HepG2 (cell line): ENCODE results near the gene USP7. TPM values are rescaled to one million over a fixed set of nuclear protein-coding genes. Genes with fewer than 3 reads are reported as not detected.
A peak's percentile ranks its signal among the peaks of the same experiment; 100 is the strongest.

Experiments
- HNF4G ChIP-seq, 2 experiments: sonication (generic) in 1 of 2; formaldehyde crosslinking in 1 of 2; IDR thresholded peaks; 2 replicates each; pipeline versions ENCODE4 v1.4.0 to v1.6.1; 2011 to 2020; ENCODE audit warnings: borderline replicate concordance in 2 of 2, low read depth in 2 of 2, mild to moderate bottlenecking in 2 of 2, low read length in 1 of 2, missing genetic modification reagents in 1 of 2, moderate library complexity in 1 of 2
- NCOR1 ChIP-seq: fragments of 200-600 bp; sonication (generic); IDR thresholded peaks from 2 replicates; pipeline ENCODE4 v1.7.0; 2017; ENCODE audit warnings: antibody characterized with exemption, low read length, borderline replicate concordance
- ZBTB42 ChIP-seq: sonication (generic); formaldehyde crosslinking; IDR thresholded peaks from 2 replicates; pipeline ENCODE4 v1.5.0; 2020; ENCODE audit warnings: mild to moderate bottlenecking, missing genetic modification reagents
- ZNF562 ChIP-seq: sonication (generic); formaldehyde crosslinking; IDR thresholded peaks from 2 replicates; pipeline ENCODE4 v1.8.0; 2022; ENCODE audit warnings: missing genetic modification reagents, borderline replicate concordance
- polyA plus RNA-seq, 8 experiments: library from polyadenylated mRNA; depleted of rRNA in 3 of 8; stranded (reverse) in 7 of 8; unstranded in 1 of 8; fragments of >200 nt; fragmentation: Illumina TruSeq in 4 of 8; extraction: Trizol in 4 of 8; gene quantifications; 2 replicates each; pipeline versions ENCODE4 v1.2.1 to v1.2.3, GENCODE V29; 2011 to 2016; ENCODE audit warnings: low read depth in 4 of 8, missing spikeins in 1 of 8, mixed read lengths in 1 of 8; ENCODE audit not compliant: insufficient read depth in 1 of 8
- total RNA-seq, 5 experiments: library from RNA; depleted of rRNA; stranded (reverse); fragments of >200 nt; fragmentation: Illumina TruSeq; extraction: Trizol; gene quantifications; 2 replicates each; pipeline ENCODE4 v1.2.3, GENCODE V29; 2016; ENCODE audit warnings: low read depth in 1 of 5
- TF ChIP-seq, protein P1 (sequence below): sonication (generic); formaldehyde crosslinking; IDR thresholded peaks from 2 replicates; pipeline ENCODE4 v1.4.0; 2020; ENCODE audit warnings: low read depth, mild to moderate bottlenecking, missing genetic modification reagents
- TF ChIP-seq, protein P2 (sequence below), 2 experiments: fragments of 450-650 bp in 1 of 2; sonication (generic) in 1 of 2; formaldehyde crosslinking in 1 of 2; IDR thresholded peaks; 2 replicates each; pipeline versions ENCODE4 v1.6.1 to v1.8.0; 2016 to 2022; ENCODE audit warnings: antibody characterized with exemption in 1 of 2, mild to moderate bottlenecking in 1 of 2, missing genetic modification reagents in 1 of 2
- TF ChIP-seq, protein P3 (sequence below): sonication (generic); formaldehyde crosslinking; IDR thresholded peaks from one replicate; pipeline ENCODE4 v1.5.1; 2020; ENCODE audit warnings: mild to moderate bottlenecking, missing genetic modification reagents; ENCODE audit errors: not compliant biosample characterization

USP7 gene
- total and polyA plus RNA-seq, 2 of the 13 experiments (the other 11 are each of a cell fraction or from before 2014, with no cell fraction given), result 52.5 to 173 TPM

DNA sequence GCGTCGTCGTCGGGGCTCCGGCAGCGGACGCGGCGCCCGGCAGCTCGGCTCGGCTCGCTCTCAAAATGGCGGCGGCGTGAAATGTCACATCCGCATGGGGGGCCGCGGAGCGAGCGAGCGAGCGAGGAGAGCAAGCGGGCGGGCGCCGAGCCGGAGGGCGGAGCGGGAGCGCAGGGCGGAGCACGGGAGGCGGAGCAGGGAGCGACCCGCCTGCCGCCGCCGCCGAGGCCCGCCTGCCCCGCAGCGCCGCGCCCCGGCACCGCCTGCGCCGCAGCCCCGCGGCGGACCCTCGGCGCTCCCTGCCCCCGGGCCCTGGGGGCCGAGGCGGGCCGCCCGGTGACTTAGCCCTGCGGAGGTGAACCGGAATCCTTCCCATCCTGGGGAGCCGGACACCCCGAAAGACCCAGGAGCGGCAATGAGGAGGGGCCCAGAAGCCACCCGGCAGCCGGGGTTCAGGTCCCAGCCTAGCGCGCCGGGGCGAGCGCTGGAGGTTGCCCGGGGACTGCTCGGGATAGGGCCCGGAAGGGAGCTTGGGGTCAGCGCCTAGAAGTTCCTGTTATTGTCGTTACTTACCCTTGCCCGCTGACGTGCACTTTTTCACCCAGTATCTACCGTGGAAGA, at the start of gene USP7 (continued):
- TF ChIP-seq ZBTB42, result peak; percentile 35; the same call in 1 of the 2 replicates
- TF ChIP-seq, protein P1, sequence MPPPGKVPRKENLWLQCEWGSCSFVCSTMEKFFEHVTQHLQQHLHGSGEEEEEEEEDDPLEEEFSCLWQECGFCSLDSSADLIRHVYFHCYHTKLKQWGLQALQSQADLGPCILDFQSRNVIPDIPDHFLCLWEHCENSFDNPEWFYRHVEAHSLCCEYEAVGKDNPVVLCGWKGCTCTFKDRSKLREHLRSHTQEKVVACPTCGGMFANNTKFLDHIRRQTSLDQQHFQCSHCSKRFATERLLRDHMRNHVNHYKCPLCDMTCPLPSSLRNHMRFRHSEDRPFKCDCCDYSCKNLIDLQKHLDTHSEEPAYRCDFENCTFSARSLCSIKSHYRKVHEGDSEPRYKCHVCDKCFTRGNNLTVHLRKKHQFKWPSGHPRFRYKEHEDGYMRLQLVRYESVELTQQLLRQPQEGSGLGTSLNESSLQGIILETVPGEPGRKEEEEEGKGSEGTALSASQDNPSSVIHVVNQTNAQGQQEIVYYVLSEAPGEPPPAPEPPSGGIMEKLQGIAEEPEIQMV (CRISPR knock-in tag), result peak; percentile 79; the same call in 1 of the 2 replicates
- TF ChIP-seq NCOR1, result no peak
- TF ChIP-seq, protein P2, sequence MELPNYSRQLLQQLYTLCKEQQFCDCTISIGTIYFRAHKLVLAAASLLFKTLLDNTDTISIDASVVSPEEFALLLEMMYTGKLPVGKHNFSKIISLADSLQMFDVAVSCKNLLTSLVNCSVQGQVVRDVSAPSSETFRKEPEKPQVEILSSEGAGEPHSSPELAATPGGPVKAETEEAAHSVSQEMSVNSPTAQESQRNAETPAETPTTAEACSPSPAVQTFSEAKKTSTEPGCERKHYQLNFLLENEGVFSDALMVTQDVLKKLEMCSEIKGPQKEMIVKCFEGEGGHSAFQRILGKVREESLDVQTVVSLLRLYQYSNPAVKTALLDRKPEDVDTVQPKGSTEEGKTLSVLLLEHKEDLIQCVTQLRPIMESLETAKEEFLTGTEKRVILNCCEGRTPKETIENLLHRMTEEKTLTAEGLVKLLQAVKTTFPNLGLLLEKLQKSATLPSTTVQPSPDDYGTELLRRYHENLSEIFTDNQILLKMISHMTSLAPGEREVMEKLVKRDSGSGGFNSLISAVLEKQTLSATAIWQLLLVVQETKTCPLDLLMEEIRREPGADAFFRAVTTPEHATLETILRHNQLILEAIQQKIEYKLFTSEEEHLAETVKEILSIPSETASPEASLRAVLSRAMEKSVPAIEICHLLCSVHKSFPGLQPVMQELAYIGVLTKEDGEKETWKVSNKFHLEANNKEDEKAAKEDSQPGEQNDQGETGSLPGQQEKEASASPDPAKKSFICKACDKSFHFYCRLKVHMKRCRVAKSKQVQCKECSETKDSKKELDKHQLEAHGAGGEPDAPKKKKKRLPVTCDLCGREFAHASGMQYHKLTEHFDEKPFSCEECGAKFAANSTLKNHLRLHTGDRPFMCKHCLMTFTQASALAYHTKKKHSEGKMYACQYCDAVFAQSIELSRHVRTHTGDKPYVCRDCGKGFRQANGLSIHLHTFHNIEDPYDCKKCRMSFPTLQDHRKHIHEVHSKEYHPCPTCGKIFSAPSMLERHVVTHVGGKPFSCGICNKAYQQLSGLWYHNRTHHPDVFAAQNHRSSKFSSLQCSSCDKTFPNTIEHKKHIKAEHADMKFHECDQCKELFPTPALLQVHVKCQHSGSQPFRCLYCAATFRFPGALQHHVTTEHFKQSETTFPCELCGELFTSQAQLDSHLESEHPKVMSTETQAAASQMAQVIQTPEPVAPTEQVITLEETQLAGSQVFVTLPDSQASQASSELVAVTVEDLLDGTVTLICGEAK (IDR thresholded peaks at IDR 0.05), result no peak
- TF ChIP-seq, protein P2 (CRISPR knock-in tag; IDR thresholded peaks at IDR 0.05), result peak; percentile 80
- no peak for TF ChIP-seq HNF4G (IDR thresholded peaks at IDR 0.05; ENCODE audit: borderline replicate concordance, low read depth, low read length)
- no peak for TF ChIP-seq HNF4G (CRISPR knock-in tag; IDR thresholded peaks at IDR 0.05; ENCODE audit: borderline replicate concordance, low read depth)
- TF ChIP-seq ZNF562 (CRISPR knock-in tag), result no peak
- TF ChIP-seq, protein P3, sequence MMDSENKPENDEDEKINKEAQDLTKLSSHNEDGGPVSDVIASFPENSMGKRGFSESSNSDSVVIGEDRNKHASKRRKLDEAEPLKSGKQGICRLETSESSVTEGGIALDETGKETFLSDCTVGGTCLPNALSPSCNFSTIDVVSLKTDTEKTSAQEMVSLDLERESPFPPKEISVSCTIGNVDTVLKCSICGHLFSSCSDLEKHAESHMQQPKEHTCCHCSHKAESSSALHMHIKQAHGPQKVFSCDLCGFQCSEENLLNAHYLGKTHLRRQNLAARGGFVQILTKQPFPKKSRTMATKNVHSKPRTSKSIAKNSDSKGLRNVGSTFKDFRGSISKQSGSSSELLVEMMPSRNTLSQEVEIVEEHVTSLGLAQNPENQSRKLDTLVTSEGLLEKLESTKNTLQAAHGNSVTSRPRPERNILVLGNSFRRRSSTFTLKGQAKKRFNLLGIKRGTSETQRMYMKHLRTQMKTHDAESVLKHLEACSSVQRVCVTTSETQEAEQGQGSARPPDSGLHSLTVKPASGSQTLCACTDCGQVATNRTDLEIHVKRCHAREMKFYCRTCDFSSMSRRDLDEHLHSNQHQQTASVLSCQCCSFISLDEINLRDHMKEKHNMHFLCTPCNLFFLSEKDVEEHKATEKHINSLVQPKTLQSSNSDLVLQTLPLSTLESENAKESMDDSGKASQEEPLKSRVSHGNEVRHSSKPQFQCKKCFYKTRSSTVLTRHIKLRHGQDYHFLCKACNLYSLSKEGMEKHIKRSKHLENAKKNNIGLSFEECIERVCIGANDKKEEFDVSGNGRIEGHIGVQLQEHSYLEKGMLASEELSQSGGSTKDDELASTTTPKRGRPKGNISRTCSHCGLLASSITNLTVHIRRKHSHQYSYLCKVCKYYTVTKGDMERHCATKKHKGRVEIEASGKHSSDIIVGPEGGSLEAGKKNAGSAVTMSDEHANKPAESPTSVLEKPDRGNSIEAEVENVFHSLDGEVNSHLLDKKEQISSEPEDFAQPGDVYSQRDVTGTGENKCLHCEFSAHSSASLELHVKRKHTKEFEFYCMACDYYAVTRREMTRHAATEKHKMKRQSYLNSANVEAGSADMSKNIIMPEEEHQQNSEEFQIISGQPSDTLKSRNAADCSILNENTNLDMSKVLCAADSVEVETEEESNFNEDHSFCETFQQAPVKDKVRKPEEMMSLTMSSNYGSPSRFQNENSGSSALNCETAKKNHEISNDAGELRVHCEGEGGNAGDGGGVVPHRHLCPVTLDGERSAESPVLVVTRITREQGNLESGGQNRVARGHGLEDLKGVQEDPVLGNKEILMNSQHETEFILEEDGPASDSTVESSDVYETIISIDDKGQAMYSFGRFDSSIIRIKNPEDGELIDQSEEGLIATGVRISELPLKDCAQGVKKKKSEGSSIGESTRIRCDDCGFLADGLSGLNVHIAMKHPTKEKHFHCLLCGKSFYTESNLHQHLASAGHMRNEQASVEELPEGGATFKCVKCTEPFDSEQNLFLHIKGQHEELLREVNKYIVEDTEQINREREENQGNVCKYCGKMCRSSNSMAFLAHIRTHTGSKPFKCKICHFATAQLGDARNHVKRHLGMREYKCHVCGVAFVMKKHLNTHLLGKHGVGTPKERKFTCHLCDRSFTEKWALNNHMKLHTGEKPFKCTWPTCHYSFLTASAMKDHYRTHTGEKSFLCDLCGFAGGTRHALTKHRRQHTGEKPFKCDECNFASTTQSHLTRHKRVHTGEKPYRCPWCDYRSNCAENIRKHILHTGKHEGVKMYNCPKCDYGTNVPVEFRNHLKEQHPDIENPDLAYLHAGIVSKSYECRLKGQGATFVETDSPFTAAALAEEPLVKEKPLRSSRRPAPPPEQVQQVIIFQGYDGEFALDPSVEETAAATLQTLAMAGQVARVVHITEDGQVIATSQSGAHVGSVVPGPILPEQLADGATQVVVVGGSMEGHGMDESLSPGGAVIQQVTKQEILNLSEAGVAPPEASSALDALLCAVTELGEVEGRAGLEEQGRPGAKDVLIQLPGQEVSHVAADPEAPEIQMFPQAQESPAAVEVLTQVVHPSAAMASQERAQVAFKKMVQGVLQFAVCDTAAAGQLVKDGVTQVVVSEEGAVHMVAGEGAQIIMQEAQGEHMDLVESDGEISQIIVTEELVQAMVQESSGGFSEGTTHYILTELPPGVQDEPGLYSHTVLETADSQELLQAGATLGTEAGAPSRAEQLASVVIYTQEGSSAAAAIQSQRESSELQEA (CRISPR knock-in tag), result no peak
